GM19468 (cell line): ENCODE results near the gene TCAF1.
"Not testable (repeated sequence)": the region's sequence is repeated elsewhere in the genome, so short reads cannot be mapped to it uniquely, and the experiment has no call there.

Experiments
- ATAC-seq: cut with Tn5 transposase; IDR thresholded peaks from one replicate; pipeline ENCODE4 v1.9.1; 2021; ENCODE audit warnings: mild to moderate bottlenecking, moderate library complexity, moderate number of reproducible peaks; ENCODE audit not compliant: unreplicated experiment; ENCODE audit errors: extremely low read depth

The TCAF1 gene

GRCh38 chr7:143871534-143871933 lies 30.4 kb downstream of the TCAF1 start:
- not testable (repeated sequence) for ATAC-seq

- not testable (repeated sequence) for ATAC-seq
Measured at GRCh38 chr7:143857994-143858393, 44.0 kb downstream of the TCAF1 start.

GRCh38 chr7:143855443-143855842 lies 46.5 kb downstream of the TCAF1 start:
- not testable (repeated sequence) for ATAC-seq

- ATAC-seq: no peak
Measured at GRCh38 chr7:143850682-143851081, 51.3 kb downstream of the TCAF1 start.

- no peak for ATAC-seq
Measured at GRCh38 chr7:143849785-143850479, 52.0 kb downstream of the TCAF1 start.

GRCh38 chr7:143848192-143848591 lies 53.8 kb downstream of the TCAF1 start:
- no peak for ATAC-seq

- peak; percentile 27 for ATAC-seq
Measured at GRCh38 chr7:143846692-143847091, 55.3 kb downstream of the TCAF1 start.

- ATAC-seq: not testable (repeated sequence)
Measured at GRCh38 chr7:143841696-143842095, 60.3 kb downstream of the TCAF1 start.

GRCh38 chr7:143840062-143840461 lies 61.9 kb downstream of the TCAF1 start:
- ATAC-seq: not testable (repeated sequence)

GRCh38 chr7:143837223-143837622 lies 64.8 kb downstream of the TCAF1 start:
- peak; percentile 59 for ATAC-seq

- ATAC-seq: peak; percentile 78
Measured at GRCh38 chr7:143836622-143837021, 65.4 kb downstream of the TCAF1 start.

GRCh38 chr7:143836088-143836487 lies 65.9 kb downstream of the TCAF1 start:
- peak; percentile 14 for ATAC-seq

GRCh38 chr7:143826578-143826977 lies 75.4 kb downstream of the TCAF1 start:
- ATAC-seq: not testable (repeated sequence)

GRCh38 chr7:143824295-143825135 lies 77.5 kb downstream of the TCAF1 start:
- not testable (repeated sequence) for ATAC-seq

- ATAC-seq: not testable (repeated sequence)
Measured at GRCh38 chr7:143823634-143824294, 78.2 kb downstream of the TCAF1 start.

- ATAC-seq: not testable (repeated sequence)
Measured at GRCh38 chr7:143821392-143822277, 80.3 kb downstream of the TCAF1 start.

GRCh38 chr7:143817873-143818272 lies 84.1 kb downstream of the TCAF1 start:
- ATAC-seq: not testable (repeated sequence)

GRCh38 chr7:143816471-143817133 lies 85.4 kb downstream of the TCAF1 start:
- ATAC-seq: not testable (repeated sequence)

GRCh38 chr7:143810639-143811038 lies 91.3 kb downstream of the TCAF1 start:
- ATAC-seq: not testable (repeated sequence)
